WTC11 (cell line): ENCODE data around the gene MAML3. TPM values are rescaled to one million over a fixed set of nuclear protein-coding genes. Genes with fewer than 3 reads are reported as not detected.

Source experiments
- ATAC-seq: fragments of 200-7000 bp; cut with Tn5 transposase; 2 replicates; pipeline ENCODE4 v1.10.0; 2021; ENCODE audit warnings: mild to moderate bottlenecking, moderate library complexity
- CTCF ChIA-PET: fragments of 300-600 bp; sonication (Branson Sonifier 250); formaldehyde crosslinking; loops from one replicate; lab custom pipeline; 2021; ENCODE audit warnings: antibody characterized with exemption; lab: Charles Lee
- POLR2A ChIA-PET: fragments of 350-600 bp; sonication (Branson Sonifier 250); formaldehyde crosslinking; loops from one replicate; lab custom pipeline; 2021; ENCODE audit warnings: antibody characterized with exemption; lab: Charles Lee
- DNase-seq: peaks from one replicate; pipeline ENCODE4 v3.0.0; 2021; ENCODE audit warnings: low spot score
- H3K27ac Mint-ChIP-seq: 2 replicates; pipeline ENCODE4 v1.8.0; 2021; ENCODE audit warnings: mixed read lengths
- H3K27me3 Mint-ChIP-seq: 2 replicates; pipeline ENCODE4 v1.8.0; 2021; ENCODE audit warnings: low read depth, mild to moderate bottlenecking, moderate library complexity, mixed read lengths
- H3K36me3 Mint-ChIP-seq: 2 replicates; pipeline ENCODE4 v1.8.0; 2021; ENCODE audit warnings: mixed read lengths
- H3K4me1 Mint-ChIP-seq: 2 replicates; pipeline ENCODE4 v1.8.0; 2022; ENCODE audit warnings: mixed read lengths
- H3K4me3 Mint-ChIP-seq: 2 replicates; pipeline ENCODE4 v1.8.0; 2021; ENCODE audit warnings: mild to moderate bottlenecking, moderate library complexity, mixed read lengths
- H3K9me3 Mint-ChIP-seq: 2 replicates; pipeline ENCODE4 v1.8.0; 2021; ENCODE audit warnings: mixed read lengths
- CREM ChIP-seq: sonication (generic); formaldehyde crosslinking; IDR thresholded peaks from 2 replicates; pipeline ENCODE4 v1.8.1; 2022; ENCODE audit warnings: mild to moderate bottlenecking, missing genetic modification reagents, moderate library complexity
- NFATC4 ChIP-seq: fragments of 250-450 bp; sonication (Bioruptor Pico); IDR thresholded peaks from 2 replicates; pipeline ENCODE4 v1.9.0; 2021; ENCODE audit warnings: mild to moderate bottlenecking
- SMAD4 ChIP-seq: sonication (generic); formaldehyde crosslinking; IDR thresholded peaks from 2 replicates; pipeline ENCODE4 v1.8.0; 2022; ENCODE audit warnings: mild to moderate bottlenecking, missing genetic modification reagents
- SOX15 ChIP-seq: fragments of 250-450 bp; sonication (Bioruptor Pico); IDR thresholded peaks from 2 replicates; pipeline ENCODE4 v1.9.0; 2021; ENCODE audit warnings: mild to moderate bottlenecking
- SP1 ChIP-seq: sonication (generic); formaldehyde crosslinking; conservative IDR thresholded peaks from 2 replicates; pipeline ENCODE4 v1.8.1; 2022; ENCODE audit warnings: missing genetic modification reagents
- TP53 ChIP-seq: sonication (generic); formaldehyde crosslinking; IDR thresholded peaks from 2 replicates; pipeline ENCODE4 v1.8.1; 2023; ENCODE audit warnings: mild to moderate bottlenecking, missing genetic modification reagents
- USF1 ChIP-seq: sonication (generic); formaldehyde crosslinking; IDR thresholded peaks from 2 replicates; pipeline ENCODE4 v1.8.0; 2022; ENCODE audit warnings: mild to moderate bottlenecking, missing genetic modification reagents
- ZNF281 ChIP-seq: sonication (generic); formaldehyde crosslinking; IDR thresholded peaks from 2 replicates; pipeline ENCODE4 v1.8.0; 2023; ENCODE audit warnings: mild to moderate bottlenecking, missing genetic modification reagents
- total RNA-seq: library from RNA; stranded (reverse); gene quantifications from 3 replicates; pipeline ENCODE4 v1.2.3, GENCODE V29; 2021
- TF ChIP-seq, protein P1 (sequence below): sonication (generic); formaldehyde crosslinking; IDR thresholded peaks from 2 replicates; pipeline ENCODE4 v1.8.1; 2022; ENCODE audit warnings: missing genetic modification reagents, borderline replicate concordance
- TF ChIP-seq, protein P2 (sequence below): sonication (generic); formaldehyde crosslinking; conservative IDR thresholded peaks from 2 replicates; pipeline ENCODE4 v1.8.1; 2023; ENCODE audit warnings: mild to moderate bottlenecking, low read depth, missing genetic modification reagents, moderate library complexity
- TF ChIP-seq, protein P3 (sequence below): fragments of 200-600 bp; IDR thresholded peaks from 2 replicates; pipeline ENCODE4 v1.8.0; 2022; ENCODE audit warnings: antibody characterized with exemption
- TF ChIP-seq, protein P4 (sequence below): sonication (generic); formaldehyde crosslinking; IDR thresholded peaks from 2 replicates; pipeline ENCODE4 v1.8.1; 2023; ENCODE audit warnings: mild to moderate bottlenecking, missing genetic modification reagents, borderline replicate concordance

MAML3 gene
- total RNA-seq, 1 experiment from 2014 or later = 7.4 TPM

DNA sequence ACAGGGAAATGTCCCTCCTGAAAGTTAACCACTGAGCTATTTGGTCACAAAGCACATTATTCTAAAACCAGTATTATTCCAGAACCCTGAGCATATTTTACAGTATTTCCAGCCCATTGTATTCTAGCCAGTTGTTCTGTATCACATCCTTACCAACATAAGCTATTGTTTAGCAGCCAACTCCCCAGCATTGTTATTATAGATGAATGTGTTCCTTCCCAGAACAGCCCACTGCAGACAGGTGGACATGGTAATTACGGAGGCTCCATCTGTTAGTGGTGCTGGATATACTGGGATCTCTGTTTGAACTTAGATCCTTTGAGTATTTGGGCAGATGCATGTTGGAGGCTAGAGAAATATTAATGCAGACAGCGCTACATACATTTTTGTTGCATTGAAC lies 362.3 kb downstream of the MAML3 start (continued):
- TF ChIP-seq, protein P1, sequence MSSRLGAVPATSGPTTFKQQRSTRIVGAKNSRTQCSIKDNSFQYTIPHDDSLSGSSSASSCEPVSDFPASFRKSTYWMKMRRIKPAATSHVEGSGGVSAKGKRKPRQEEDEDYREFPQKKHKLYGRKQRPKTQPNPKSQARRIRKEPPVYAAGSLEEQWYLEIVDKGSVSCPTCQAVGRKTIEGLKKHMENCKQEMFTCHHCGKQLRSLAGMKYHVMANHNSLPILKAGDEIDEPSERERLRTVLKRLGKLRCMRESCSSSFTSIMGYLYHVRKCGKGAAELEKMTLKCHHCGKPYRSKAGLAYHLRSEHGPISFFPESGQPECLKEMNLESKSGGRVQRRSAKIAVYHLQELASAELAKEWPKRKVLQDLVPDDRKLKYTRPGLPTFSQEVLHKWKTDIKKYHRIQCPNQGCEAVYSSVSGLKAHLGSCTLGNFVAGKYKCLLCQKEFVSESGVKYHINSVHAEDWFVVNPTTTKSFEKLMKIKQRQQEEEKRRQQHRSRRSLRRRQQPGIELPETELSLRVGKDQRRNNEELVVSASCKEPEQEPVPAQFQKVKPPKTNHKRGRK (CRISPR knock-in tag) = no peak
- no peak for TF ChIP-seq USF1 (CRISPR knock-in tag)

DNA sequence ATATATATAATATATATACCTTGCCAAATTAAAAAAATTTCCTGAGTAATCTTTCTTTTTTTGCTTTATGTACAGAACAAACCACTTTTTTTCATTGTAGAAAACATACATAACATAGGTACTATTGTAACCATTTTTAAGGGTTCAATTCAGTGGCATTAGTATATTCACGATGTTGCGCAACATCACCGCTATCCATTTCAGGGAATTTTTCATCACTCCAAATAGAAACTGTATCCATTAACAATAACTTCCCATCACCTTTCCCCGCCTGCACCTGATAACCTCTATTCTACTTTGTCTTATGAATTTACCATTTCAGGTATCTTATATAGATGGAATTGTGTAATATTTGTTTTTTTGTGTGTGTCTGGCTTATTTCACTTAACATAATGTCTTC lies 363.7 kb downstream of the MAML3 start:
- no peak overlapping the region for H3K4me3 Mint-ChIP-seq
- 0 out of 2 replicates have a peak, but pooled peaks cover 5% of the 10 kb centered on the region for H3K4me1 Mint-ChIP-seq
- no peak overlapping the region for H3K27ac Mint-ChIP-seq

More for the DNA sequence above, 363.7 kb downstream of the MAML3 start:
- Mint-ChIP-seq H3K36me3 (no peaks in the 10 kb centered on the region), H3K9me3 (no peaks in the 10 kb centered on the region)
- TF ChIP-seq SMAD4 (CRISPR knock-in tag) (no peak), CREM (CRISPR knock-in tag) (no peak), SP1 (CRISPR knock-in tag) (no peak), NFATC4 (CRISPR knock-in tag) (no peak), SOX15 (CRISPR knock-in tag) (no peak), TP53 (CRISPR knock-in tag) (no peak), ZNF281 (CRISPR knock-in tag) (no peak)
- TF ChIP-seq, protein P2, sequence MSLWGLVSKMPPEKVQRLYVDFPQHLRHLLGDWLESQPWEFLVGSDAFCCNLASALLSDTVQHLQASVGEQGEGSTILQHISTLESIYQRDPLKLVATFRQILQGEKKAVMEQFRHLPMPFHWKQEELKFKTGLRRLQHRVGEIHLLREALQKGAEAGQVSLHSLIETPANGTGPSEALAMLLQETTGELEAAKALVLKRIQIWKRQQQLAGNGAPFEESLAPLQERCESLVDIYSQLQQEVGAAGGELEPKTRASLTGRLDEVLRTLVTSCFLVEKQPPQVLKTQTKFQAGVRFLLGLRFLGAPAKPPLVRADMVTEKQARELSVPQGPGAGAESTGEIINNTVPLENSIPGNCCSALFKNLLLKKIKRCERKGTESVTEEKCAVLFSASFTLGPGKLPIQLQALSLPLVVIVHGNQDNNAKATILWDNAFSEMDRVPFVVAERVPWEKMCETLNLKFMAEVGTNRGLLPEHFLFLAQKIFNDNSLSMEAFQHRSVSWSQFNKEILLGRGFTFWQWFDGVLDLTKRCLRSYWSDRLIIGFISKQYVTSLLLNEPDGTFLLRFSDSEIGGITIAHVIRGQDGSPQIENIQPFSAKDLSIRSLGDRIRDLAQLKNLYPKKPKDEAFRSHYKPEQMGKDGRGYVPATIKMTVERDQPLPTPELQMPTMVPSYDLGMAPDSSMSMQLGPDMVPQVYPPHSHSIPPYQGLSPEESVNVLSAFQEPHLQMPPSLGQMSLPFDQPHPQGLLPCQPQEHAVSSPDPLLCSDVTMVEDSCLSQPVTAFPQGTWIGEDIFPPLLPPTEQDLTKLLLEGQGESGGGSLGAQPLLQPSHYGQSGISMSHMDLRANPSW (CRISPR knock-in tag) = no peak
- TF ChIP-seq, protein P3, sequence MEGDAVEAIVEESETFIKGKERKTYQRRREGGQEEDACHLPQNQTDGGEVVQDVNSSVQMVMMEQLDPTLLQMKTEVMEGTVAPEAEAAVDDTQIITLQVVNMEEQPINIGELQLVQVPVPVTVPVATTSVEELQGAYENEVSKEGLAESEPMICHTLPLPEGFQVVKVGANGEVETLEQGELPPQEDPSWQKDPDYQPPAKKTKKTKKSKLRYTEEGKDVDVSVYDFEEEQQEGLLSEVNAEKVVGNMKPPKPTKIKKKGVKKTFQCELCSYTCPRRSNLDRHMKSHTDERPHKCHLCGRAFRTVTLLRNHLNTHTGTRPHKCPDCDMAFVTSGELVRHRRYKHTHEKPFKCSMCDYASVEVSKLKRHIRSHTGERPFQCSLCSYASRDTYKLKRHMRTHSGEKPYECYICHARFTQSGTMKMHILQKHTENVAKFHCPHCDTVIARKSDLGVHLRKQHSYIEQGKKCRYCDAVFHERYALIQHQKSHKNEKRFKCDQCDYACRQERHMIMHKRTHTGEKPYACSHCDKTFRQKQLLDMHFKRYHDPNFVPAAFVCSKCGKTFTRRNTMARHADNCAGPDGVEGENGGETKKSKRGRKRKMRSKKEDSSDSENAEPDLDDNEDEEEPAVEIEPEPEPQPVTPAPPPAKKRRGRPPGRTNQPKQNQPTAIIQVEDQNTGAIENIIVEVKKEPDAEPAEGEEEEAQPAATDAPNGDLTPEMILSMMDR = no peak
- TF ChIP-seq, protein P4, sequence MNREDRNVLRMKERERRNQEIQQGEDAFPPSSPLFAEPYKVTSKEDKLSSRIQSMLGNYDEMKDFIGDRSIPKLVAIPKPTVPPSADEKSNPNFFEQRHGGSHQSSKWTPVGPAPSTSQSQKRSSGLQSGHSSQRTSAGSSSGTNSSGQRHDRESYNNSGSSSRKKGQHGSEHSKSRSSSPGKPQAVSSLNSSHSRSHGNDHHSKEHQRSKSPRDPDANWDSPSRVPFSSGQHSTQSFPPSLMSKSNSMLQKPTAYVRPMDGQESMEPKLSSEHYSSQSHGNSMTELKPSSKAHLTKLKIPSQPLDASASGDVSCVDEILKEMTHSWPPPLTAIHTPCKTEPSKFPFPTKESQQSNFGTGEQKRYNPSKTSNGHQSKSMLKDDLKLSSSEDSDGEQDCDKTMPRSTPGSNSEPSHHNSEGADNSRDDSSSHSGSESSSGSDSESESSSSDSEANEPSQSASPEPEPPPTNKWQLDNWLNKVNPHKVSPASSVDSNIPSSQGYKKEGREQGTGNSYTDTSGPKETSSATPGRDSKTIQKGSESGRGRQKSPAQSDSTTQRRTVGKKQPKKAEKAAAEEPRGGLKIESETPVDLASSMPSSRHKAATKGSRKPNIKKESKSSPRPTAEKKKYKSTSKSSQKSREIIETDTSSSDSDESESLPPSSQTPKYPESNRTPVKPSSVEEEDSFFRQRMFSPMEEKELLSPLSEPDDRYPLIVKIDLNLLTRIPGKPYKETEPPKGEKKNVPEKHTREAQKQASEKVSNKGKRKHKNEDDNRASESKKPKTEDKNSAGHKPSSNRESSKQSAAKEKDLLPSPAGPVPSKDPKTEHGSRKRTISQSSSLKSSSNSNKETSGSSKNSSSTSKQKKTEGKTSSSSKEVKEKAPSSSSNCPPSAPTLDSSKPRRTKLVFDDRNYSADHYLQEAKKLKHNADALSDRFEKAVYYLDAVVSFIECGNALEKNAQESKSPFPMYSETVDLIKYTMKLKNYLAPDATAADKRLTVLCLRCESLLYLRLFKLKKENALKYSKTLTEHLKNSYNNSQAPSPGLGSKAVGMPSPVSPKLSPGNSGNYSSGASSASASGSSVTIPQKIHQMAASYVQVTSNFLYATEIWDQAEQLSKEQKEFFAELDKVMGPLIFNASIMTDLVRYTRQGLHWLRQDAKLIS (CRISPR knock-in tag) = no peak
- TF ChIP-seq, all 79 proteins: peak for 0
- ChIA-PET POLR2A (no interaction called here), CTCF (no interaction called here)
- H3K27me3 Mint-ChIP-seq = 0 out of 2 replicates have a peak, but pooled peaks cover 2% of the 10 kb centered on the region
- DNase-seq (no peak), ATAC-seq (no peak)
